ENCODE measurements around the gene CACNA1H. TPM values are rescaled to one million over a fixed set of nuclear protein-coding genes. Genes with fewer than 3 reads are reported as not detected.

The CACNA1H gene
- total RNA-seq, 1 donor from 2014 or later: 6.7 TPM

GRCh38 chr16:1127101-1127500 lies 25.8 kb upstream of the CACNA1H start:
- H3K36me3 ChIP-seq (ENCODE audit: control insufficient read depth, insufficient read depth, low read length): no peaks in the 10 kb centered on the region
- H3K27me3 ChIP-seq (ENCODE audit: control insufficient read depth, insufficient read depth, low read length): peaks cover 23% of the 10 kb centered on the region
- no peak for TF ChIP-seq CTCF (IDR thresholded peaks at IDR 0.05; ENCODE audit: insufficient read depth, low read length, poor library complexity, severe bottlenecking)
- no peak overlapping the region for H3K4me3 ChIP-seq (ENCODE audit: low read depth, low read length)
- DNase-seq (ENCODE audit: low read depth): no peak

GRCh38 chr16:1127971-1128715 lies 24.8 kb upstream of the CACNA1H start:
- Histone ChIP-seq H3K4me3 (ENCODE audit: low read depth, low read length) (no peak overlapping the region), H3K36me3 (ENCODE audit: control insufficient read depth, insufficient read depth, low read length) (no peaks in the 10 kb centered on the region), H3K27me3 (ENCODE audit: control insufficient read depth, insufficient read depth, low read length) (peaks cover 24% of the 10 kb centered on the region)
- TF ChIP-seq CTCF (IDR thresholded peaks at IDR 0.05; ENCODE audit: insufficient read depth, low read length, poor library complexity, severe bottlenecking): no peak
- DNase-seq (ENCODE audit: low read depth): no peak

DNA sequence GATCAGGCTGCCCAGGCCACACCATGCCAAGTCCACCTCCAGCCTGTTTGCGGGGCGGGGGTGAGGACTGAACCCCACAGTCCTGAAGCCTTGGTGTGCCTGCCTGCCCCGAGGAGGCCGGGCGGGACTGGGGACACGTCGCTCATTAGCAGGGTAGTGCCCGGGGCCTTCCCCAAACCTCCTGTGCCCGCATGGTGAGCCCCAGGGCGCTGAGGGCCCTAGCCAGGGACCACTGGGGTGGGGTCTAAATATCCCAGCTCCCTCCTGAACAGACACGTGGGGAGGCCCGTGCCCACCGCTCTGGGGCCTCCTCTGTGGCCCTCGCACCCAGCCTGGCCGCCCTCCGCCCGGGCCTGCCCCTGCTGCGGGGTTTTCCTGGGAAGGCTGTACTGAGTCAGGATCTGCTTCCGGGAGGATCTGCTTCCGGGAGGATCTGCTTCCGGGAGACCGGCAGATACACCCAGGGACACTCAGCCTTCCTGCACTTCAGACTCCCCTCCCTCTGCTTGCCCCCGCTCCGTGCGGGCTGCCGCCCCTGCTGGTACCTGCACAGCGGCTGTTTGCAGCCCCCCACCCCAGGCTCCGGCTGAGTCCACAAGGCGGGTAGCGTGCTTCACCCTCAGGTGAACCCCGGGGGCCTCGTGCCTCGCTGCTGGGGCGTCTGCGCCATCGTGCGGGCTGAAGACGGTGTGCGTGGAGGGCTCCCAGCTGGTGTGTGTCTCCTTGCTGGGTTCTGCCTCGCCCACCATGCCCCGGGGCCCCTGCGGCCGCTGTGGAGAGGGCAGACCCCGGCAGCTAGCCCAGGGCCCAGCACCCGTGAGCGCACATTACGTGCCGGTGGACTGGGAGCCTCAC lies 23.6 kb upstream of the CACNA1H start:
- DNase-seq (ENCODE audit: low read depth): no peak
- H3K27me3 ChIP-seq (ENCODE audit: control insufficient read depth, insufficient read depth, low read length): peaks cover 33% of the 10 kb centered on the region
- TF ChIP-seq CTCF (IDR thresholded peaks at IDR 0.05; ENCODE audit: insufficient read depth, low read length, poor library complexity, severe bottlenecking): no peak
- no peaks in the 10 kb centered on the region for H3K36me3 ChIP-seq (ENCODE audit: control insufficient read depth, insufficient read depth, low read length)
- H3K4me3 ChIP-seq (ENCODE audit: low read depth, low read length): no peak overlapping the region

DNA sequence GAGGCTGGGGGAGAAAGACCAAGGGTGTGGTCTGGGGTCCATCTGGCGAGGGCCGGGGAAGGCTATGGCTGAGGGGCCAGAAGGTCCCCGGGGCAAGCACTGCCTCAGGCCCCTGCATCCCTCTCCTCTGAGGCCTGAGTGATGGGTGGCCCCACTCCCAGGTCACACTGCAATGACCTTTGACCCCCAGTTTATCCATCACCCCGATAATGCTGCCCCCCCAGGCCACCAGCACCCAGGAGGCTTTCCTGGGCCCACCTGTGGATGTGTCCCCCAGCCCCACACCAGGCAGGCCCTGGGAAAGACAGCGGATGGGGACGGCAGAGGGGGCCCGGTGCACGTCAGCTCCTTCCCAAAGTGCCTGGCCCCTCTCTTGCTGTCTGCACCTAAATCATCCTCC lies 22.5 kb upstream of the CACNA1H start:
- H3K4me3 ChIP-seq (ENCODE audit: low read depth, low read length): no peak overlapping the region
- peaks cover 36% of the 10 kb centered on the region for H3K27me3 ChIP-seq (ENCODE audit: control insufficient read depth, insufficient read depth, low read length)
- DNase-seq (ENCODE audit: low read depth): no peak
- no peaks in the 10 kb centered on the region for H3K36me3 ChIP-seq (ENCODE audit: control insufficient read depth, insufficient read depth, low read length)
- no peak for TF ChIP-seq CTCF (IDR thresholded peaks at IDR 0.05; ENCODE audit: insufficient read depth, low read length, poor library complexity, severe bottlenecking)

DNA sequence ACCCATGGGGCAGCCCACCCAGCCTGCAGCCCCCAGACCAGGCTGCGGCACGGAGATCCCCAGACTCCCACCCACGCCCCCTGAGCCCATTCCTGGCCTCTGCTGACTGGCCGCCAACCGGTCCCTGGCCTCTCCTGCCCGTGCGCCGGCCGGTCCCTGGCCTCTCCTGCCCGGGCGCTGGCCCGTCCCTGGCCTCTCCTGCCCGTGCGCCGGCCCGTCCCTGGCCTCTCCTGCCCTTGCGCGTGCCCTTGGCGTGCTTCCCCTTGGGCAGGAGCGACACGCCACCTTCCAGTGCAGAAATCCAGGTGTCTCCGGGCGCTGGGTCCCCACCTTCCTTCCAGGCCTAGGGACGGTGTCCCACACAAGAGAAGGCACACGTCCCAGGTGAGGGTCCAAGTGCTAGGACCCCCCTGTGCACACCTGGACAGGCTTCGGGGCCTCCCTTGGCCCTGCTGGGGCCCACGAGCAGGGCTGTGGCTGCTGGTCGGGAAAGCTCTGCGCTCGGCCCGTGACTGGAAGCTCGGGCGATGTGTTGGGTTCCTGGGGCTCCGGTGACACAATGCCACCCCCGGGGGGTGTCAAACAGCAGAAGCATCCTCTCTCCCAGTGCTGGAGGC lies 21.4 kb upstream of the CACNA1H start:
- H3K36me3 ChIP-seq (ENCODE audit: control insufficient read depth, insufficient read depth, low read length): no peaks in the 10 kb centered on the region
- no peak for TF ChIP-seq CTCF (IDR thresholded peaks at IDR 0.05; ENCODE audit: insufficient read depth, low read length, poor library complexity, severe bottlenecking)

More for the DNA sequence above, 21.4 kb upstream of the CACNA1H start:
- Histone ChIP-seq H3K27me3 (ENCODE audit: control insufficient read depth, insufficient read depth, low read length) (peaks cover 26% of the 10 kb centered on the region), H3K4me3 (ENCODE audit: low read depth, low read length) (no peak overlapping the region)
- DNase-seq (ENCODE audit: low read depth): no peak
